Ectodermal cell (in vitro differentiated cells): ENCODE data around the gene TRAPPC11.
"Not testable (repeated sequence)": the region's sequence is repeated elsewhere in the genome, so short reads cannot be mapped to it uniquely, and the experiment has no call there.

Experiments used
- H3K27ac ChIP-seq: 2 replicates; pipeline ENCODE4 v1.7.0; 2013; ENCODE audit warnings: mild to moderate bottlenecking, low read depth, low read length; ENCODE audit not compliant: insufficient read depth, poor library complexity, severe bottlenecking
- H3K27me3 ChIP-seq: 2 replicates; pipeline ENCODE4 v1.7.0; 2013; ENCODE audit warnings: mild to moderate bottlenecking, low read length; ENCODE audit not compliant: insufficient read depth, control insufficient read depth, poor library complexity, severe bottlenecking
- H3K36me3 ChIP-seq: one replicate; pipeline ENCODE4 v1.7.0; 2013; ENCODE audit warnings: low read length; ENCODE audit not compliant: control insufficient read depth, insufficient read depth
- H3K4me1 ChIP-seq: one replicate; pipeline ENCODE4 v1.7.0; 2013; ENCODE audit warnings: low read length; ENCODE audit not compliant: control insufficient read depth, insufficient read depth
- H3K4me3 ChIP-seq: 2 replicates; pipeline ENCODE4 v1.7.0; 2013; ENCODE audit warnings: low read depth, low read length, control low read depth; ENCODE audit not compliant: insufficient read depth
- H3K9me3 ChIP-seq: 2 replicates; pipeline ENCODE4 v1.7.0; 2013; ENCODE audit warnings: mild to moderate bottlenecking, low read length, moderate library complexity; ENCODE audit not compliant: control insufficient read depth
- WGBS, 2 experiments: methylation state at CpG; one replicate each; pipeline ENCODE4 v1.1.7; 2013; ENCODE audit warnings: missing lambda C conversion rate in 2 of 2; 5-methylcytosine and 5-hydroxymethylcytosine counted together

Gene TRAPPC11

DNA sequence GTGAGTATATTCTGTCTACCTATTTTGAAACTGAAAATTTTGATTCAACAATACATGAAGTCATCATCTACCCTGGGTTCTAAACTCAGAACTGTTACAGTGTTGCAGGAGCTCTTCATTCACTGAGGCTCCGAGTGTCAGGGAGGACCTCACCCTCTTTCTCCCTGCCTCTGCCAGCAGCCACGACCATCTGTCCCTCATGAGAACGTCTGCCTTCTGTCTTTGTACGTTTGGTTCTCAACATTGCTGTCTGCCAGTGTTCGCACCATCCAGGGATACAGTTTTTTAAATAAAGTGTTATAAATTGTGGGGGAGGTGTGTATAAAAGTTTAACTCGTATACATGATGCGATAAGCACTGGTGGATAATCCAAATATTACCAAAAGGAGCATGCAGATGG, 55.5 kb downstream of the TRAPPC11 start:
- Histone ChIP-seq H3K4me1 (no peaks in the 10 kb centered on the region), H3K27ac (no peak overlapping the region), H3K4me3 (no peak overlapping the region), H3K36me3 (peaks cover 17% of the 10 kb centered on the region), H3K9me3 (no peaks in the 10 kb centered on the region), H3K27me3 (no peaks in the 10 kb centered on the region)
- WGBS, 2 experiments: 94% methylated on average over 7 of the region's 7 CpGs

DNA sequence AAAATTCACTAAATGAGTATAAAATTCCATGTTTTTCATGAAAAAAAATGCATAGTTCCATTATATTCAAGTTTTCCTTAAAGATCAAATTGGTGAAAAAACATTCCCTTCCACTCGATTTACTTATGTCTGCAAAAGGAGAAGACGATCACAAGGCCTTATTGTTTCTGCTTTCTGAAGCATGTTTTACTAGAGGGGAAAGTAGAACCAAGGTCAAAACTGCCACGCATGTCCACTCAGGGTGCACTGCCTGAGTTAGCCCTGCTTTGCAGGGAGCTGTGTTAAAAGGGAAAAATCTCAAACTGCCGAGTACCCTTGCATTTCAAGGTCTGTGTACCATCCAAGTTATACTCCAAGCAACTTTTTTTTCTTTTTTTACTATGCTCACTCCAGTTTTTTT, 57.2 kb downstream of the TRAPPC11 start:
- Histone ChIP-seq H3K27ac (no peak overlapping the region), H3K36me3 (peaks cover 16% of the 10 kb centered on the region), H3K27me3 (no peaks in the 10 kb centered on the region), H3K4me3 (no peak overlapping the region), H3K9me3 (no peaks in the 10 kb centered on the region), H3K4me1 (no peaks in the 10 kb centered on the region)
- WGBS, 2 experiments: 86 to 93% methylated on average over 4 of the region's 4 CpGs

DNA sequence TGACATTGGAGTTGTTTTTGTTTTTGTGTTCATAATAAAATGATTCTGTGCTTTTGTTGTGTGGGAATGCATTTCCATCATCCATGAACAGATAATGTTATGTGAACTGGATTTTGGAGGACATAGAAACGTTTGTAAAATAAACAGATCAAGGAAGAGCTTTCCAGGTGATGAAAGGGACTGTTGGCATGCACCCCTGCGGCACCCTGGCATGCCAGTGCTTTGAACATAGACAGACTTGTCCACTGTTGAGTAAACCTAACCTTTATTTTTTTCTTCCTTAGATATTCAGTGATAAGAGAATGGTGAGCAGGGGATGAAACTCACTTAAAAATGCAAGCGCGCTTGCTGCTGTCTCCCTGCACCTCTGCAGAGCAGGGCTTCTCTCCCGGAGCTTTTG, 59.8 kb downstream of the TRAPPC11 start:
- Histone ChIP-seq H3K9me3 (no peaks in the 10 kb centered on the region), H3K4me3 (no peak overlapping the region), H3K27me3 (peaks cover 13% of the 10 kb centered on the region), H3K4me1 (no peaks in the 10 kb centered on the region), H3K36me3 (no peaks in the 10 kb centered on the region), H3K27ac (no peak overlapping the region)
- WGBS, 2 experiments: 89 to 90% methylated on average over 5 of the region's 5 CpGs

DNA sequence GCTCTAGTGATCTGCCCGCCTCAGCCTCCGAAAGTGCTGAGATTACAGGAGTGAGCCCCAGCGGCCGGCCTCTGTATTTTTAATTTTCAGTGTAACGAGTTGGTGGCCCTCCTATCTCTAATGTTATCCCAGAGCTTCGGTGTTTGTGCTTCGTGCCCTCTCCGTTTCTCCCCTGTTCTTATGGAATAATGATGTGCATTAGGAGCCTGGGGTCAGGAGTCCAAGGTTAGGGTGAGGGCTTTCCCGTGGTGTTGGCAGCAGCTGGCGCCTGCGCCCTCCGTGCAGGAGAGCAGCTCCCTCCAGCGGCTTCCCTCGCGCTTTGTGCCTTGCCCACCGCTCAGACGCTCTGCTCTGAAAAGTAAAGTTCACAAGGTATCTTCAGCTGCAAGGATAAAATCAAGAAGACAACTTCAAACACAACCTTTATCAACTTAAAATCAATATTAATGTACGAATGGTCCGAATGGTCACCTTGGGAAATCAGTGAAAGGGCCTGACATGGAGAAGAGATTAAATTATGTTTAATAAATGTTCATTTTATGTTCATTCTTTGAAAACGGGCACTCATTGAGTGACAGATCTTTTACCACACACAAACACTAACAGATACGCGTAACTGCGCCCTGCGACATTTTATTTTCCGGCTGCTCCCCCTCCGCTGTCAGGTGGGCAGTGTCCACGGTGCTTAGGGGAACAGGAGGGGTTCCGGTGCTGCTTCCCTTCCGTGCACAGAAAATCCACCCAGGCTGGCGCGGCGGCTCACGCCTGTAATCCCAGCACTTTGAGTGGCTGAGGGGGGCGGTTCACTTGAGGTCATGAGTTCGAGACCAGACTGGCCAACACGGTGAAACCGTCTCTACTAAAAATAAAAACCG, 62.4 kb downstream of the TRAPPC11 start:
- Histone ChIP-seq H3K27ac (no peak overlapping the region), H3K9me3 (no peaks in the 10 kb centered on the region), H3K4me3 (no peak overlapping the region), H3K4me1 (no peaks in the 10 kb centered on the region), H3K36me3 (no peaks in the 10 kb centered on the region), H3K27me3 (peaks cover 14% of the 10 kb centered on the region)
- WGBS, 2 experiments: 90% methylated on average over 36 of the region's 38 CpGs

- Histone ChIP-seq H3K27ac (no peak overlapping the region), H3K36me3 (no peaks in the 10 kb centered on the region), H3K4me1 (no peaks in the 10 kb centered on the region), H3K4me3 (peak overlapping the region; percentile 49), H3K9me3 (no peaks in the 10 kb centered on the region), H3K27me3 (peaks cover 14% of the 10 kb centered on the region)
- WGBS, 2 experiments: 4 to 5% methylated on average over 70 of the region's 70 CpGs
Measured at GRCh38 chr4:183722731-183723560, 63.9 kb downstream of the TRAPPC11 start.

DNA sequence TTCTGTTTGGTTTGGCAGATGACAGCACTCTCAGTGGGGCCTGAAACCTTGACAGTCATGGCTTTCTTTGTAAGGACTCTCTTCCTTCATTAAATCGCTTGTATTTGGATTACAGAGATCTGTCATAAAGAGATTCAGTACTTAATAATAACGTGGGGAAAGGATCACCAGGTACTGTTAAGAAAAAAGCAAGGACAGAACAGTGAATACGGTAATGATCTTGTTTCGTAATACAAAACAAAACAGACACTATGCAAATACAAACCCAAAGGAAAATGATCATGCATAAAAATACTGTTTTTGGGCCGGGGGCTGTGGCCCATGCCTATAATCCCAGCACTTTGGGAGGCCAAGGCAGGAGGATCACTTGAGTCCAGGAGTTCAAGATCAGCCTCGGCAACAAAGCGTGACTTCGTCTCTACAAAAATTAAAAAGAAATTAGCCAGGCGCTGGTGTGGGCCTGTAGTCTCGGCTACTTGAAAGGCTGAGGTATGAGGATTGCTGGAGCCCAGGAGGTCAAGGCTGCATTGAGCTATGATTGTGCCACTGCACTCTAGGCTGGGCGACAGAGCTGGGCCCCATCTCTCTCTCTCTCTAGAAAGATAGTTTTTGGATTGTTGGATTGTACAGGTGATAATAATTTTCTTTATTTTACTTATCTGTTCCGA, 64.6 kb downstream of the TRAPPC11 start:
- Histone ChIP-seq H3K9me3 (no peaks in the 10 kb centered on the region), H3K4me3 (no peak overlapping the region), H3K27ac (no peak overlapping the region), H3K36me3 (no peaks in the 10 kb centered on the region), H3K4me1 (no peaks in the 10 kb centered on the region), H3K27me3 (peaks cover 14% of the 10 kb centered on the region)
- WGBS, 2 experiments: 77 to 82% methylated on average over 11 of the region's 12 CpGs

DNA sequence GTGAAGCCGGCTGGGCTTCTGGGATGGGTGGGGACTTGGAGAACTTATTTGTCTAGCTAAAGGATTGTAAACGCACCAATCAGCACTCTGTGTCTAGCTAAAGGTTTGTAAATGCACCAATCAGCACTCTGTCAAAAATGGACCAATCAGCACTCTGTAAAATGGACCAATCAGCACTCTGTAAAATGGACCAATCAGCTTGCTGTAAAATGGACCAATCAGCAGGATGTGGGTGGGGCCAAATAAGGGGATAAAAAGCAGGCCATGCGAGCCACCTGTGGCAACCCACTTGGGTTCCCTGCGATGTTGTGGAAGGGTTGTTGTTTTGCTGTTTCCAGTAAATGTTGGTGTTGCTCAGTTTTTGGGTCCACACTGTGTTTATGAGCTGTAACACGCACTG, 66.5 kb downstream of the TRAPPC11 start:
- not testable (repeated sequence) for H3K4me1 ChIP-seq, H3K9me3 ChIP-seq, H3K4me3 ChIP-seq, H3K36me3 ChIP-seq, H3K27ac ChIP-seq
- peaks cover 14% of the 10 kb centered on the region for H3K27me3 ChIP-seq
- 71 to 78% methylated on average over 4 to 5 of the region's 5 CpGs for WGBS, 2 experiments

GRCh38 chr4:183727482-183727881, 68.4 kb downstream of the TRAPPC11 start:
- WGBS, 2 experiments: 89 to 97% methylated on average over 5 of the region's 5 CpGs
- H3K27me3 ChIP-seq: peaks cover 14% of the 10 kb centered on the region
- H3K4me3 ChIP-seq: no peak overlapping the region
- no peaks in the 10 kb centered on the region for H3K9me3 ChIP-seq
- H3K27ac ChIP-seq: no peak overlapping the region
- no peaks in the 10 kb centered on the region for H3K36me3 ChIP-seq
- H3K4me1 ChIP-seq: no peaks in the 10 kb centered on the region

- Histone ChIP-seq H3K4me3 (no peak overlapping the region), H3K27me3 (peaks cover 5% of the 10 kb centered on the region)
- 85 to 89% methylated on average over 22 of the region's 22 CpGs for WGBS, 2 experiments
Measured at GRCh38 chr4:183728223-183729068, 69.4 kb downstream of the TRAPPC11 start.

More at GRCh38 chr4:183728223-183729068, 69.4 kb downstream of the TRAPPC11 start:
- Histone ChIP-seq H3K4me1 (no peaks in the 10 kb centered on the region), H3K27ac (no peak overlapping the region), H3K36me3 (no peaks in the 10 kb centered on the region), H3K9me3 (no peaks in the 10 kb centered on the region)
